K562 (cell line): ENCODE data around the gene DNMT3A. TPM values are rescaled to one million over a fixed set of nuclear protein-coding genes. Genes with fewer than 3 reads are reported as not detected.

Source experiments
- EWSR1 ChIP-seq: fragments of 450-650 bp; IDR thresholded peaks from 2 replicates; pipeline ENCODE4 v1.6.1; 2018; ENCODE audit warnings: borderline replicate concordance, mild to moderate bottlenecking, low read depth, moderate library complexity; ENCODE audit not compliant: partially characterized antibody
- FOXP4 ChIP-seq: sonication (generic); formaldehyde crosslinking; IDR thresholded peaks from 2 replicates; pipeline ENCODE4 v1.8.0; 2022; ENCODE audit warnings: mild to moderate bottlenecking, missing genetic modification reagents, borderline replicate concordance
- HDAC6 ChIP-seq: IDR thresholded peaks from 2 replicates; pipeline ENCODE4 v1.6.1; 2012; ENCODE audit warnings: low read depth, mild to moderate bottlenecking, control low read depth, inconsistent platforms, low read length, moderate library complexity
- MAX ChIP-seq: sonication (generic); formaldehyde crosslinking; IDR thresholded peaks from 2 replicates; pipeline ENCODE4 v1.9.0; 2022; ENCODE audit warnings: mild to moderate bottlenecking, missing genetic modification reagents
- MGA ChIP-seq: fragments of 450-650 bp; IDR thresholded peaks from 2 replicates; pipeline ENCODE4 v1.6.1; 2016; ENCODE audit warnings: mild to moderate bottlenecking, moderate library complexity
- MTF1 ChIP-seq: fragments of 250-450 bp; sonication (Bioruptor Pico); IDR thresholded peaks from 2 replicates; pipeline ENCODE4 v1.9.0; 2021; ENCODE audit warnings: moderate library complexity, mild to moderate bottlenecking, inconsistent platforms, borderline replicate concordance
- RUNX1 ChIP-seq: sonication (generic); IDR thresholded peaks from 2 replicates; pipeline ENCODE4 v1.6.1; 2016; ENCODE audit warnings: antibody characterized with exemption, low read depth
- SRSF1 ChIP-seq: fragments of 200-400 bp; formaldehyde crosslinking; IDR thresholded peaks from 2 replicates; pipeline ENCODE4 v1.6.1; 2017; ENCODE audit warnings: mild to moderate bottlenecking, low read depth, low read length, moderate library complexity
- U2AF2 ChIP-seq: fragments of 200-400 bp; formaldehyde crosslinking; optimal IDR thresholded peaks from 2 replicates; pipeline ENCODE3; 2017; ENCODE audit warnings: low read depth, mild to moderate bottlenecking, low read length
- ZC3H8 ChIP-seq: fragments of 450-650 bp; IDR thresholded peaks from 2 replicates; pipeline ENCODE4 v1.6.1; 2017
- ZNF561 ChIP-seq: fragments of 450-650 bp; formaldehyde crosslinking; conservative IDR thresholded peaks from 2 replicates; pipeline ENCODE4 v1.4.0; 2020; ENCODE audit warnings: mild to moderate bottlenecking, moderate library complexity
- ZZZ3 ChIP-seq: fragments of 450-650 bp; IDR thresholded peaks from 2 replicates; pipeline ENCODE4 v1.6.1; 2016; ENCODE audit warnings: antibody characterized with exemption, mild to moderate bottlenecking, moderate library complexity
- polyA plus RNA-seq, 8 experiments: library from polyadenylated mRNA; depleted of rRNA in 4 of 8; stranded (reverse) in 5 of 8; unstranded in 3 of 8; fragments of >200 nt; fragmentation: Nextera tagmentation in 2 of 8; fragmentation: Illumina TruSeq in 1 of 8; extraction: Ambion mirVana in 2 of 8; extraction: Trizol in 1 of 8; gene quantifications; 2 replicates each; pipeline versions ENCODE4 v1.2.1 to v1.2.3, GENCODE V29; 2011 to 2014; ENCODE audit warnings: inconsistent platforms in 1 of 8, missing spikeins in 1 of 8
- total RNA-seq, 7 experiments: library from RNA; depleted of rRNA in 6 of 7; stranded (reverse); fragments of >200 nt in 6 of 7; fragmentation: Illumina TruSeq in 2 of 7; extraction: Trizol in 2 of 7; gene quantifications; 2 replicates each; pipeline versions ENCODE4 v1.2.1 to v1.2.3, GENCODE V29; 2011 to 2021; ENCODE audit warnings: low replicate concordance in 1 of 7

The DNMT3A gene
- total and polyA plus RNA-seq, 9 of the 15 experiments (the other 6 are each of a cell fraction or from before 2014, with no cell fraction given): 3.0 to 16.0 (median 6.1) TPM

GRCh38 chr2:25251422-25252273, 90.1 kb downstream of the DNMT3A start (continued):
- peak; percentile 95 for TF ChIP-seq MGA
- peak; percentile 93 for TF ChIP-seq MAX
- no peak for TF ChIP-seq HDAC6
- TF ChIP-seq FOXP4: no peak
- no peak for TF ChIP-seq SRSF1
- no peak for TF ChIP-seq ZC3H8
- TF ChIP-seq U2AF2: no peak
- TF ChIP-seq EWSR1: no peak
- no peak for TF ChIP-seq ZZZ3
- TF ChIP-seq MTF1 (CRISPR knock-in tag): no peak
- no peak for TF ChIP-seq ZNF561 (CRISPR knock-in tag)
- TF ChIP-seq RUNX1: no peak
